ENCODE measurements around the gene UHMK1.
"Not testable (repeated sequence)": the region's sequence is repeated elsewhere in the genome, so short reads cannot be mapped to it uniquely, and the experiment has no call there.

The UHMK1 gene, protein sequence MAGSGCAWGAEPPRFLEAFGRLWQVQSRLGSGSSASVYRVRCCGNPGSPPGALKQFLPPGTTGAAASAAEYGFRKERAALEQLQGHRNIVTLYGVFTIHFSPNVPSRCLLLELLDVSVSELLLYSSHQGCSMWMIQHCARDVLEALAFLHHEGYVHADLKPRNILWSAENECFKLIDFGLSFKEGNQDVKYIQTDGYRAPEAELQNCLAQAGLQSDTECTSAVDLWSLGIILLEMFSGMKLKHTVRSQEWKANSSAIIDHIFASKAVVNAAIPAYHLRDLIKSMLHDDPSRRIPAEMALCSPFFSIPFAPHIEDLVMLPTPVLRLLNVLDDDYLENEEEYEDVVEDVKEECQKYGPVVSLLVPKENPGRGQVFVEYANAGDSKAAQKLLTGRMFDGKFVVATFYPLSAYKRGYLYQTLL

DNA sequence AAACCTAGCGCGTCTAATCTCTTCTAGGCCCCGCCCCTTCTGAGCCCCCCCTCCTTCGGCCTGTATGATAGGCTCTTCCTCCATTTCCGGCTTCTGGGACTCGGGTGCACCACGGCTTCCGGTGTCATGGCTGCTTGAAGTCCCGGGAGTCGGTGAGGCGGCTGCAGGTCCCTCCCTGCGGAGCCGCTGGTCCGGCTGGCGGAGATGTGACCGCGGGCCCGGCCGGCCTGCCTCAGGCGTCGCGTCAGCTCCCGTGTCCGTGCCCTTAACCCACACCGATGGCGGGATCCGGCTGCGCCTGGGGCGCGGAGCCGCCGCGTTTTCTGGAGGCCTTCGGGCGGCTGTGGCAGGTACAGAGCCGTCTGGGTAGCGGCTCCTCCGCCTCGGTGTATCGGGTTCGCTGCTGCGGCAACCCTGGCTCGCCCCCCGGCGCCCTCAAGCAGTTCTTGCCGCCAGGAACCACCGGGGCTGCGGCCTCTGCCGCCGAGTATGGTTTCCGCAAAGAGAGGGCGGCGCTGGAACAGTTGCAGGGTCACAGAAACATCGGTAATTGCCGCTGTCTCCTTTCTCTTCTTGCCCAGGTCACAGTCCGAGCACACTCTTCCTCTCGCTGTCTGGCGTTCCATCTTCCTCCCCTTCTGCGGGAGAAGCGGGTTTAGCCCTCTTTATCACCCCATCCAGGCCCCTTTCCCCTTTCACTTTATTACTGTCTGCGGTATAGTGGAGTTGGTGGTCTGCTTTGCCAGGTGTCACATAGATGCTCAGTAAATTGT is at the start of gene UHMK1:
TSS of gene UHMK1 (plus strand) at position 96 of the 773 bp plus-strand sequence. CDS start at position 279, 183 bp downstream.
- peak; percentile 93 for DNase-seq

DNA sequence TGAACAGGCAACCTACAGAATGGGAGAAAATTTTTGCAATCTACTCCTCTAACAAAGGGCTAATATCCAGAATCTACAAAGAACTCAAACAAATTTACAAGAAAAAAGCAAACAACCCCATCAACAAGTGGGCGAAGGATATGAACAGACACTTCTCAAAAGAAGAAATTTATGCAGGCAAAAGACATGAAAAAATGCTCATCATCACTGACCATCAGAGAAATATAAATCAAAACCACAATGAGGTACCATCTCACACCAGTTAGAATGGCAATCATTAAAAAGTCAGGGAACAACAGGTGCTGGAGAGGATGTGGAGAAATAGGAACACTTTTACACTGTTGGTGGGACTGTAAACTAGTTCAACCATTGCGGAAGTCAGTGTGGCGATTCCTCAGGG is 43.3 kb upstream of the UHMK1 start:
- DNase-seq = not testable (repeated sequence)

DNA sequence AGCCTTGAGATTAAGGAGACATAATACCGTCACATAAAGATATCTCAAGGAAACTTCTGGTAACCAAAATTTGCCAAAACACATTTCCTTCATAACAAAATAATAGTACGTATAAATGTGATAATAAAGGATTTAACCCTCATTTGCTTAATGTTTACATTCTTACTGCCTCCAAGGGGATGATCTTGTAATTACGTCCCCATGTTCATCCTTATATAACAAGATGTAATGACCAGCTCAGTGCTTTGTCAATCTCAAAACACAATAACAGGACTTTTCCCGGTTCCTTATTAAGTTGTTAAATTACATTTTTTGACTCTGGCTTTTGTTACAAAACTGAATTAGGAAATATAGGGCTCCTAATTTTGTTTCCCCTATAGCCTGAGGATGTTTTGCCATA is 41.3 kb upstream of the UHMK1 start:
- DNase-seq = no peak

DNA sequence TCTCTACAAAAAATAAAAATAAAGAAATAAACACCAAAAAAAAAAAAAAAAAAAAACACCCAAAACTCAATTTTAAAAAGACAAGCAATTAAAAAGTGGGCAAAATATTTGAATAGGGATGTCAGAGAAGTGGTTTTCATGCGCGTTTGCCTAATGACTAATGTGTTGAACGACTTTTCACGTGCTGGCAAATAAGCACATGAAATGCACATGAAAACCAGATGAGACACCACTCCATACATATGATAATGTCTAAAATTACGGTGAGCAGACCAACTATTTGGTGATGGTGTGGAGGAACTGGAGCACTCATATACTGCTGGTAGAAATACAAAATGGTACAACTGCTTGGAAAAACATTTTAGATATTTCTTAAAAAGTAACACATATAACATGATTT is 39.4 kb upstream of the UHMK1 start:
- DNase-seq = no peak

DNA sequence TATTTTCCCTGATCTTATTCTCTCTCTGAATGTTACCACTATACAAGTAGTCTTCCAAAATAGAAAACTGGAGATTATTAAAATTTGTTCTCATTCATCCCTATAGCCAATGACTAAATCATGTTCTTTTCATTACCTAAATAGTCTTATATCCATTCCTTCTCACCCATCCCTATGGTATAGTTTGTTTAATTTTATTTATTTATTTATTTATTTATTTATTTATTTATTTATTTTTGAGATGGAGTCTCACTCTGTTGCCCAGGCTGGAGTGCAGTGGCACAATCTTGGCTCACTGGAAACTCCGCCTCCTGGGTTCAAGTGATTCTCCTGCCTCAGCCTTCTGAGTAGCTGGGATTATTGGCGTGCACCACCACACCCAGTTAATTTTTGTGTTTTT is 35.2 kb upstream of the UHMK1 start:
- DNase-seq = not testable (repeated sequence)

DNA sequence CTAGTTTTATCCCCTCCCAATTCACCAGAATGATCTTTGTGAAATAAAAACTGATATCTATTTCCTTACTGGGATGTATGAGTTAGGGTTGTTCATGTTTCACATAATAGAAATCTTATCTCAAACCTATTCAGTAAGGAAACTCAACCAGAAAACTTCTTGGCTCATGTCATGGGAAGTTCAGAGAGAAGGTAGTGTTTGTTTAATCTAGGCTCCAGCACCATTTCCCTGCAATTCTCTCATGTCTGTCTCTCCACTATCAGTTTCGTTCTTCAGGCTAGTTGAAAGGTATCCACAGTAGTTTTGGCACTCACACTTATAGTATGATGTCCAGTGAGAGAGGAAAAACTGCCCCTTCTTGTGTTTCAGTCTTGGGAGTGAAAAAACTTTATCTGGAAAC is 34.6 kb upstream of the UHMK1 start:
- DNase-seq = no peak

DNA sequence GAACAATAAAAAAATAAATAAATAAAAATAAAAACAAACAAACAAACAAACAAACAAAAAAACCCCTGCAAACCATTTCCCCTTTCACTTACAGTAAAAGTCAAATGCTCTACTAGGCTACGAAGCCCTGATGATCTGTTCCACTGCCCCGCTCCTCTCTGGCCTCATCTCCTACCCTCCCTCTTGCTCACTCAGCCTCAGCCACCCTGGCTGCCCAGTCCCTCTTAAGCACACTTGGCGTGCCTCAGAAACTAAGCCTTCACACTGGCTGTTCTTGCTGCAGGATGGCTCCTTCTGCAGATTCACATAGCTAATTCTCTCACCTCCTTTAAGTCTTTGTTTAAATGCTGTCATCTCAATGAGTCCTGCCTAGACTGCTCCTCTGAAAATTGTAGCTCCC is 30.8 kb upstream of the UHMK1 start:
- no peak for DNase-seq

DNA sequence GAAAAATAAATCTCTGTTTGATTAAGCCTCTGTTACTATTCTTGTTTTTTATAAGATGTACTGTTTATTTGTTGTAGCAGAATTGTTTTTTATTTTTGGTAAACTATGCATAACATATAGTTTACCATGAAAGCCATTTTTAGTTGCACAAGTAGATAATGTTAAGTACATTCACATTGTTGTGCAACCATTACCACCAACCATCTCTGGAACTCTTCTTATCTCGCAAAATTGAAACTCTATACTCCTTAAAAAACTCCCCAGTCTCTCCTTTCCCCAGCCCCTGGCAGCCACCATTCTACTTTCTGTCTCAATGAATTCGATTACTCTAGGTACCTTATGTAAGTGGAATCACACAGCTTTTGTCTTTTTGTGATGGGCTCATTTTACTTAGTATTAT is 27.4 kb upstream of the UHMK1 start:
- DNase-seq = no peak

DNA sequence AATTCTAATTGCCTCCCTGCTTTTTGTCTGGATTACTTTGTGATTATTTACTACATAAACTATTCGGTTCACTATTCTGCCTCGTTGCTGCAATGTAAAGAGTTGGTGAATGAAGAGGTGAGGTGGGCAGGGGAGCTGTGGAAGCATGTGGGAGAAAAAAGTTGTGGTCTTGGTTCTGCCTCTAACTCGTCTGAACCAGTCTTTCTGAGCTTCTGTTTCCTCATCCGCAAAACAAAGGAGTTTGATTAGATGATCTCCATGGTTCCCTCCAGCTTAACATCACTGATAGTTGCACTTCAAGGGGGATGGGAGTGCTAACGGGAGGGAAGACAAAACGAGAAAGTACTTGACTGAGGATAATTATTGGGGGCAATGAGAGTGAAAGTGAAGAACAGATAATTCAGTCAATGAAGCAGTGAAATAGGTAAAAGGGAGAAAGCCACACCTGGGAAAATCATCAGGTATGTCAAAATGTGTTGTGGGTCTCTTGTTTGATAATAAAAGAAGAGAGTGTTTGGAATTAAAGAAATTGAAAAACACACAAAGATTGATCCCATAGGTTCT is 26.2 kb upstream of the UHMK1 start:
- no peak for DNase-seq

DNA sequence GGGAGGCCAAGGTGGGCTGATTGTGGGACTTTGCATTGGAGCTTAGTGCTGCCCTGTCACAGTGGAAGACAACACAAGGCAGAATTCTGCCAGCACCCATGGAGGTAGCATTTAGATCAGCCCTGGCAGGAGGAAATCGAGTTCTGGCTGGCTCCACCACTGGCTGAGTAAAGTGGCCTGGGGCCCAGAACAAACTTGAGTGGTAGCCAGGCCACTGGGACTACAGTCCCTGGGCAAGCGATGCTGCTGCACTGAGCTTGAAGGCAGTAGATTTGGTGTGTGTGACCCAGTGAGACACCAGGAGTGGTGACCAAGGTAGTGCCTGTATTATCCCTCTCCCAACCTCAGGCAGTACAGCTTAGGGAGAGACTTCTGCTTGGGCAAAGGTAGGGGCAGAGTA is 22.5 kb upstream of the UHMK1 start:
- DNase-seq = no peak

DNA sequence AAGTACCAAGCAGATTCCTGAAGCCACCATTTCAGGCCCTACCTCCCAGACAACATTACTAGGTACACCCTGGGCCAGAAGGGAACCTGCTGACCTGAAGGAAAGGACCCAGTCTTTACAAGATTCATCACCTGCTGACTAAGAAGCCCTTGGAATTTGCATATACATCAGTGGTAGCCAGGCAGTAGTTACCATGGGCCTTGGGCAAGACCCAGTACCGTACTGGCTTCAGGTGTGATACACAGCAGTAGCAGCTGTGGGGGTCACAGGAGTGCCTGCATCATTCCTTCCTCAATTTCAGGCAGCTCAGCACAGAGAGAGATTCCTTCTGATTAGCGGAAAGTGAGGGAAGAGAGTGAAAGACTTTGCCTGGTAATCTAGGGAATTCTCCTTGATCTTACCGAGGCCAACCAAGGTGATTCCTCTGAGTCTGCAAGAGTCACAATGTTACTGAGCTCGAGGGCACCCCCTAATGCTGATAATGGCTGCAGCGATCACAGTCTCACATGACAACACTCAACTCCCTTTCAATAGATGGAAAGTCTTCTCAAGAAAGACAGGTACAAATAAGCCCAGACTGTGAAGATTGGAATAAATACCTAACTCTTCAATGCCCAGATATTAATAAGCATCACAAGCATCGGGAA is 22.0 kb upstream of the UHMK1 start:
- DNase-seq = no peak

DNA sequence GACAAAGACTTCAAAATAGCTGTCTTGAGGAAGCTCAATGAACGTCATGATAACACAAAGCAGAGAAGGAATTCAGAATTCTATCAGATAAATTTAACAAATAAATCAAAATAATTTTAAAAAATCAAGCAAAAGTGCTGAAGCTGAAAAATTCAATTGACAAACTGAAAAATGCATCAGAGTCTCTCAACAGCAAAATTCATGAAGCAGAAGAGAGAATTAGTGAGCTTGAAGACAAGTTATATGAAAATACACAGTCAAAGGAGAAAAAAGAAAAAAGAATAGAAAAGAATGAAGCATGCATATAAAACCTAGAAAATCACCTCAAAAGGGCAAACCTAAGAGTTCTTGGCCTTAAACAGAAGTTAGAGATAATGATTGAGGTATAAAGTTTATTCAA is 21.0 kb upstream of the UHMK1 start:
- DNase-seq = no peak

DNA sequence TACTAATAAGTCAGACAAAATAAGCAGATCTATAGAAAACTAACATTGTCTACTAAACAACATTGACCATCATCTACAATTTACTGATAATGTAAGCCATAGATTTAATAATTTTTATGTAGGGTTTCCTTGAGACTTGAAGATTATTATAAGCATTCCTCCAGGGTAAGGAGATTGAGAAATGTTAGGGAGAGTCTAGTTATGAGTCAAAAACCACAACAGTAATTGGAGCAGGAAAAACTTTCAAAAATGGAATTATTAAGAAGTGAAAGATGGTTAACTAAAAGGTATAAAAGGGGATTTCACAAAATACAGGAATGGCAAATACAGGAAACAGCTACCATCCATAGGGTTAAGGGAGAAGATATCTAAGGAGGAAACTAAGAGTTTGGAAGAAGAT is 12.4 kb upstream of the UHMK1 start:
- DNase-seq = no peak

DNA sequence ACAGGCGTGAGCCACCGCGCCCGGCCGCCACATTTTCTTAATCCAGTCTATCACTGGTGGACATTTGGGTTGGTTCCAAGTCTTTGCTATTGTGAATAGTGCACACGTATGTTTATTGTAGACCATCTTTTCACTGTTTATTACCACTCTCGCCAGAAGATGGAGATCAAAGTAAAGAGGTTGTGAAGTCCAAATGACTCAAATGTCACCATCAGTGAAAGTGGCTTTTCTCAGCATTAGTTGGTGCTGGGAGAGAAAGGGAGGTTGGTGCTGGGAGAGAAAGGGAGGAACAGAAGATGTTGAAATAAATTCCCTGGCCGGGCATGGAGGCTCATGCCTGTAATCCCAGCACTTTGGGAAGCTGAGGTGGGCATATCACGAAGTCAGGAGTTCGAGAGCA is 10.4 kb upstream of the UHMK1 start:
- no peak for DNase-seq

DNA sequence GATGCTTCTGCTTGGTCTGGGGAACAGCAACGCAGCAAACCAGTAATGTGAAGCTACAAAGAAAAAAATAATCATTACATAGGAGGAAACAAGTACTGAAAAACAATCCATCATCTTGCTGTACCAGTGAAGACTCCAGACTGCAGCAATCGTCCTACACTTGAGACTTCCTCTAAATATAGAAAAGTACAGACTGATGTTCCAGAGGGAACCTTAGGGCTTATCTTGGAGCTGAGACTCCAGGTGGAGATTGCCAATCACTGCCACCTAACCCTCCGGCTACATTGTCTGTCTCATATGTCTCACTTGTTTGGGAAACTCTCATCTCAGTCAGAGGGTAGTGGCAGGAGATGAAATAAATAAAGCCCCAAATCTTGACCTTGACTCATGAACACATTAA is 9.4 kb upstream of the UHMK1 start:
- no peak for DNase-seq

DNA sequence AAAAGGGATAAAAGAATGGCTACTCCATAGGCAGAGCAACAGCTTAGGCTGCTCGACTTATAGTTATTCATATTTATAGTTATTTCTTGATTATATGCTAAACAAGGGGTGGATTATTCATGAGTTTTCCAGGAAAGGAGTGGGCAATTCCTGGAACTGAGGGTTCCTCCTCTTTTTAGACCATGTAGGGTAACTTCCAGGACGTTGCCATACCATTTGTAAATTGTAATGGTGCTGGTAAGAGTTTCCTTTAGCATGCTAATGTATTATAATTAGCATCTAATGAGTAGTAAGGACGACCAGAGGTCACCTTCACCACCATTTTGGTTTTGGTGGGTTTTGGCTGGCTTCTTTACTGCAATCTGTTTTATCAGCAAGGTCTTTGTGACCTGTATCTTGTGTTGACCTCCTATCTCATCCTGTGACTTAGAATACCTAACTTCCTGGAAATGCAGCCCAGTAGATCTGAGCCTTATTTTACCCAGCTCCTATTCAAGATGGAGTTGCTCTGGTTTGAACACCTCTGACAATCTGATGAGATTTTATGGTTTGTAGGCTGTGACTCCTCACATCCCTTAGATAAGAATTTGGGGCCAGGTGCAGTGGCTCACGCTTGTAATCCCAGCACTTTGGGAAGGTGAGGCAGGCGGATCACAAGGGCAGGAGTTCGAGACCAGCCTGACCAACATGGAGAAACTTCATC is 1.9 kb upstream of the UHMK1 start:
- not testable (repeated sequence) for DNase-seq

DNA sequence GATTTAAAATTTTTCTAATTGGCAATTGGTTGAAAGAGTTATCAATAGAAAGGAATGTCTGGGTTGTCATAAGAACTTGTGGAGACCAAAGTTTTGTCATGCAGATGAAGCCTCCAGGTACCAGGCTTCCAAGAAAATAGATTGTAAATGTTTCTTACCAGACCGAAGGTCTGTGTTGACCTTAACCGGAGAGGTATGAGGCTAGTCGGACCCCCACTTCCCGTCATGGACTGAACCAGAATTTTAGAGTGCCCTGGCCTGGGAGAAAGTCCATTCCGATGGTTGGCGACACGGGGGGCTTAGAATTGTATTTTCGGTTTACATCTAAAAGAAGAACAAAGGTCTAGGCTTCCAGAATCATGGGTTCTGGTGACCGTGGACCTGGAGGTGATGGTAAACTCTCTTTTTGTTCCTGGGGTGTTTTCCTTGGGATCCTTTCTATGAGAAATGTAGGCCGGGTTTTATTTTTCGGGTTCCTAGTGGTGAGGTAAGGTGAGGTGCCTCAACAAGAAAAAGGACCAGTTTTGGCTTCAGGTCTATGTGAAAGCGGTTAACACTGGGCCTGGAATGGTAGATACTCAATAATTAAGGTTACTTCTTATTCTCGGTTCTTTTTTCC is 405 bp upstream of the UHMK1 start:
- DNase-seq = no peak

DNA sequence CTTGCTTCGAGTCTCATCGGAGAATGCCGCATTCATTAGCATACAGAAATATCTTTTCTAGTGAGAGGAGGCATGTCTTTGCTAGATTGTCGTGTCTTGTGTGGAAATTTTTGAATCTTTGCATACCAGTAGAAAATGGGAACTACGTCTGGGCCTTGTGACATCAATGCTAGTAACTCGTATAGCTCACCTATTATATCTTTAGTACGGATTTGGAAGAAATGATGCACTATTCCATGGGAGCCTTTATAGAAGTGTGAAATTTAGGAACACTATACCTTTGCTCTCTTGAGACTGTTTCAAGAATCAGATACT is 835 bp downstream of the UHMK1 start:
- DNase-seq = no peak

DNA sequence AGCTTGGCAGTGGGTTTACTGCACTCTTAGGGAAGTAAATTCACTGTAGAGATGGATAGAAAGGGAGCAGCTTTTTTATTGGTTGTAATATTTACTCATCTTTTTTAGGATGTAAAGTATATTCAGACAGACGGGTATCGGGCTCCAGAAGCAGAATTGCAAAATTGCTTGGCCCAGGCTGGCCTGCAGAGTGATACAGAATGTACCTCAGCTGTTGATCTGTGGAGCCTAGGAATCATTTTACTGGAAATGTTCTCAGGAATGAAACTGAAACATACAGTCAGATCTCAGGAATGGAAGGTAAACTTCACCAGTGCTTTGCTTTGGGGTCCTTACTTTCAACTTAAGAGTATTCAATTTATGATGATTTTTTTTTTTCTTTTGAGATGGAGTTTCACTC is 3.2 kb downstream of the UHMK1 start:
- DNase-seq = no peak

DNA sequence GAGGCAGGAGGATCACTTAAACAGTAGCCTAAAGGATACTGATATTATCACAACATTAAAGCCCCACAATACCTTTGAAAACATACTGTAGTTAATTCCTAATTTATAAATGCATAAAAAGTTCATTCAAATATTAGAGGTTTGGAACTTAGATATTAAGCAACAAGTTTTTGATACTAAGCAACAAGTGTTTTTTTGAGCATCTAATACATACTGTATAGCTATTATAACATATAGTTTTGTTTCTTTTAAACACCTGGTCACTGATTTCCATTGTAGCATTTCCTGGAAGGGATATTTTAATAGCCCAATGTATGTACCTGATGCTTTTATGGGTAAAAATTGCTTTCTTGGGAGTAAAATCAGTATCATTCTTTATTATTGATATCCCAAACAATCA is 4.5 kb downstream of the UHMK1 start:
- DNase-seq = no peak

DNA sequence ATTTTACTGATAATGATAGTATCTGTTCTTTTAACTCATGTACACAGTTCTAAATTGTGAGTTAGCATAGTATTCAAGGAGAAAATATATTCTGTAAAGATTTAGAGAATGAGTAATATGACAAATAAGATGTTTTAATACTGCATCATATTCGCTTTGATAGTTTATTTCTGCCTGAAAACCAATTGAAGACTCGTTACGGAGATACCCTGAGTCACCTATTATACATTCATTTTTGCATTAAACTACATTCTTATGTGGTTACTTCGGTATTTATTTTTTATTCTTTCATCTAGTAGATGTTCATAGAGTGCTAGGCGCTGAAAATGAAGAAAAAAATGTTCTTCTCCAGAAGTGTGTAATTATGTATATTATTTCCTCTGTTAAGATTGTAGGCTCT is 5.3 kb downstream of the UHMK1 start:
- no peak for DNase-seq

DNA sequence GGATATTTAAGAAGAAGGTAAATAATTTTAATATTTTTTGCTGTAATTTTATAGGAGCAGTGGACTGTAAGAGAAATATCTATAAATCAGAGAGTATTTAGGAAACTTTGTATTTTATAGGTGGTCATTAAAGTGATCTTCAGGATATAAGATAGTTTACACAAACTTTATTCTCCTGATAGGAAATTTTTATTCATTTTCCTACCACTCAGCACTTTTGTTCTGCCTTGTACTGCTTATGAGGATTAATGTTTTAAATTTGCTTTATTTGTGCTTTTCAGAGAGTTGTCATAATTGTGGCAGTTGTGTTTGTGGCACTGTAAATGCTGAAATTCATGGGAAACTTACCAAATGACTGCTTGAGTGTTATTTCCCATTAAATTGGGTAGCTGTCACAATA is 29.7 kb downstream of the UHMK1 start:
- no peak for DNase-seq
